Thyroid gland (tissue), 4 donors: ENCODE data around the gene GRID2IP.

Source experiments
- CTCF ChIP-seq, 6 experiments: fragments of 200-600 bp in 3 of 6; fragments of 450-650 bp in 3 of 6; sonication (generic) in 3 of 6; IDR thresholded peaks; one replicate each; pipeline ENCODE4 v1.5.1; 2016 to 2019; ENCODE audit warnings: antibody characterized with exemption in 6 of 6, mild to moderate bottlenecking in 2 of 6, inconsistent platforms in 1 of 6, moderate library complexity in 1 of 6
- POLR2A ChIP-seq, 2 donors: fragments of 450-650 bp; IDR thresholded peaks; one replicate each; pipeline ENCODE4 v1.6.1; 2017; ENCODE audit warnings: antibody characterized with exemption in 2 of 2, mild to moderate bottlenecking in 2 of 2, moderate library complexity in 1 of 2

- no peak for TF ChIP-seq CTCF (IDR thresholded peaks at IDR 0.05)
- TF ChIP-seq POLR2A (IDR thresholded peaks at IDR 0.05), result no peak
Measured at GRCh38 chr7:6532516-6532915, 18.7 kb downstream of the GRID2IP start.
